Epithelial cell of proximal tubule (primary cell): ENCODE results near the gene TERT. TPM values are rescaled to one million over a fixed set of nuclear protein-coding genes. Genes with fewer than 3 reads are reported as not detected.

Source experiments
- DNase-seq: peaks from one replicate; pipeline ENCODE4 v3.0.0-alpha.2; 2011; ENCODE audit warnings: low read depth
- H3K4me3 ChIP-seq: 2 replicates; pipeline ENCODE4 v1.5.1; 2011; ENCODE audit warnings: low read depth, mild to moderate bottlenecking, low read length
- CTCF ChIP-seq: conservative IDR thresholded peaks from 2 replicates; pipeline ENCODE4 v1.5.1; 2012; ENCODE audit warnings: low read depth, mild to moderate bottlenecking, low read length
- total RNA-seq: library from RNA; depleted of rRNA; stranded (reverse); fragments of >200 nt; gene quantifications from 2 replicates; pipeline ENCODE4 v1.2.3, GENCODE V29; 2015

Gene TERT
- total RNA-seq, 1 donor from 2014 or later, result not detected

DNA sequence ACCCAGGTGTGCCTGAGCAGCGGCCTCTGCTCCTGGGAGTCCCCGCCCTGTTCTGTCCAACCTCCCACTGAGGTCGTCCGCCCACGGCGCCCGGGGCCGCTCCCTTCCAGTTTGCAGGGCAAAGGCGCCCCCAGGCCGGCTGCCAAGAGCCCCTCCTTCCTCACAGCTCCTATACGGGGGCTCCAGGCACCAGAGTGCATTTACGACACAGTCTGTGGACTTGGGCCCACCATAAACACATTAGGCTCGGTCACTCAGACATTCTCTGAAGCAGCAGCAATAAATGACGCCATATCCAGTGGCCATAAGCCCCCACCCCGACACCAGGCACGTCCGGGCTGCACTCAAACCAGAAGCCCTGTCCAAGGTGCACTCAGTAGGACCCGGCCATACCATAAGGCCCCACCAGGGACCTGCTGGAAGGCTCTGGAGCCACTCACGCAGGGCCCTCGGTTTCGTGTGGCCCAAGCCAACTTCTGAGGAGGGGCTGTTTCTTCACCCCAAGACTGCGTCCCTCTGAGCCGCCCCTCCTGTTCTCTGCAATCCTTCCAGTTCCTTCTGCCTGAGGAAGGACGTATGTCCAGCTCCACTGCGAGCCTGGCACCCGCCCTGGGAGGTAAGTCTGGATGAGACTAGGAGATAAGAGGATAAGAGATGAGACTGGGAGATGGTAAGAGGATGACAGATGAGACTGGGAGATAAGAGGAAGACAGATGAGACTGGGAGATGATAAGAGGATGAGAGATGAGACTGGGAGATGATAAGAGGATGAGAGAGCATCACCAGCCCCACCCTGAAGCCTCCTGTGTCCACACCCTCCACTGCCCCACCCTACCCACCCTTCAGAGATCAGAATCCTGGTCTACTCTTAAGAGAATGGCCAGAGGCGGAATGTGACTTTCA, 42.9 kb downstream of the TERT start:
- no peak for DNase-seq
- no peak for TF ChIP-seq CTCF
- no peak overlapping the region for H3K4me3 ChIP-seq

DNA sequence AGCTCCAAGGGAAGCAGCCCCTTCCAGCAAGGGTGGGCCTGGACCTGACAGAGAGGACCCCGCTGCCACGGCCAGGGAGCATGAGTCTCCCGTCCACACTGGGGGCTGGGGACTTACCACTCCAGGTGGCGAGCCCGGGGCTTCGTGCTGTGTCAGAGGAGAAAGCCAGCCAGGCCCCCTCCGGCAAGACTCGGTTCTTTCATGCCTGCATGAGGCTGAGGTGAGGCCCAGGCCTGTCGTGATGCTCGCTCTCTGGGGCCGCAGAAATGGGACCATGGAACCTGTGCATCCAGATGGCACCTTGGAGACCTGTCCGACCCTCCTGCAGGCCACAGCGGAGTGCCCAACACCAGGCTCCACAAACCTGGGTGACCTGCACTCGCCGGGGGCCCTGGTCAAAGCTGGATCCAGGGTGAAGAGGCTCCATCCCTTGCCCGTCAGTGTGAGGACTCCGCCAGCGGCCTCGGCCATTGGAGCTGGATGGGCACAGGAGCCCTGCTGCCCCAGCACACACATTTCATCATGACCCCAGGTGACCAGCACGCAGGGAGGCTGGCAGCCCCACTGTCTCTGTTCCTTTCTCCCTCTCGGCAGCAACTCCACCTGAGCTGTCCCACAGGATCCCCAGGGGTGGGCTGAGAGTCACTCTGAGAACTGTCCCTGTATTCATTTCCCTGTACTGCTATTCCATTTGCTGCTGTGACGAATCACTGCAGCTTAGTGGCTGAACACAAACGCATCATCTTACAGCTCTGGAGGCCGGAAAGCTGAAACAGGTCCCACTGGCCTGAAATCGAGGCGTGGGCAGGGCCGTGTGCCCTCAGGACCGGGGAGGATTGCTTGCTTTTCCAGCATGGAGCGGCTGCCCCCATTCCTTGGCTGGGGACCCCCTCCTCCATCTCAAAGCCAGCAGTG, 45.2 kb downstream of the TERT start:
- no peak overlapping the region for H3K4me3 ChIP-seq
- no peak for DNase-seq
- no peak for TF ChIP-seq CTCF

GRCh38 chr5:1247811-1248210, 47.1 kb downstream of the TERT start:
- H3K4me3 ChIP-seq, result no peak overlapping the region
- no peak for DNase-seq
- no peak for TF ChIP-seq CTCF

DNA sequence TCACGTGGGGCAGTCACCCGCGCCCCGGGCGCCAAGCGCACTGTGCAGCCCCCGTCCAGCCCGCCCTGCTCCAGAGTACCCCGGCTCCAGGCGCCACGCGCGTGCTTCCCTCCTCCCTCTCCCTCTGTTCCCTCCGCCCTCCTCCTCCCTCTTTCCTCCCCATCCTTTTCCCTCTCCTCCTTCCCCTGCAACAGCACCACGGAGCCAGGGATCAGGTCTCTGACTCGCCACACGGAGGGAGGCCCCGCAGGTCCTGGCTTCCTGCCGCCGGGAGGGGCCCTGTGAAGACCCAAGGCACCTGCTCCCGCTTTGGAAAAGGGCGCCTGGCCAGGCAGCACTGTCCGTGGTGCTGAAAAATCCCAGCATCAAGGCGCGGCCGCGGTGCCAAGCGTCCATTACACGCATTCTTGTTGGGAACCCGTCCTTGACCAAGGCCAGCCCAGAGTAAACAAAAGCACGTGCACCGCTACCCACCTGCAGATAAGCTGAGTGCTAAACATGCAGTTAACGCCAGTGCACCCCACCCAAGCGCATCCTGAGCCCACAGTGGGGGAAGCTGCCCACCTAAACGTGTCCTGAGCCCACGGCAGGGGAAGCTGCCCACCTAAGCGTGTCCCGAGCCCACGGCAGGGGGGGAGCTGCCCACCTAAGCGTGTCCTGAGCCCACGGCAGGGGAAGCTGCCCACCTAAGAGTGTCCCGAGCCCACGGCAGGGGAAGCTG, 48.0 kb downstream of the TERT start:
- H3K4me3 ChIP-seq, result no peak overlapping the region
- TF ChIP-seq CTCF, result no peak
- no peak for DNase-seq

- TF ChIP-seq CTCF, result no peak
- DNase-seq, result no peak
- H3K4me3 ChIP-seq, result no peak overlapping the region
These were observed 48.8 kb downstream of the TERT start for GRCh38 chr5:1245905-1246576.

- peak; percentile 18 for TF ChIP-seq CTCF
- DNase-seq, result no peak
- no peak overlapping the region for H3K4me3 ChIP-seq
These were observed 49.9 kb downstream of the TERT start for GRCh38 chr5:1244976-1245375.
